HCT116 (cell line): ENCODE data around the gene KATNIP.

Experiments used
- CTCF ChIP-seq, 3 experiments: fragments of 200-600 bp in 1 of 3; sonication (generic) in 1 of 3; IDR thresholded peaks in 2 of 3; conservative IDR thresholded peaks in 1 of 3; 2 replicates each; pipeline ENCODE4 v1.5.1; 2012 to 2017; ENCODE audit warnings: low read depth in 2 of 3, low read length in 2 of 3, antibody characterized with exemption in 1 of 3, borderline replicate concordance in 1 of 3, control low read depth in 1 of 3, mild to moderate bottlenecking in 1 of 3, mixed read lengths in 1 of 3, mixed run types in 1 of 3, moderate library complexity in 1 of 3; ENCODE audit not compliant: insufficient read depth in 1 of 3
- EZH2 ChIP-seq: fragments of 200-600 bp; sonication (generic); IDR thresholded peaks from 2 replicates; pipeline ENCODE4 v1.6.1; 2017; ENCODE audit warnings: antibody characterized with exemption, mixed run types
- FOSL1 ChIP-seq: IDR thresholded peaks from 2 replicates; pipeline ENCODE4 v1.6.1; 2012; ENCODE audit warnings: low read depth
- POLR2A ChIP-seq: IDR thresholded peaks from 2 replicates; pipeline ENCODE4 v1.7.0; 2011; ENCODE audit warnings: borderline replicate concordance; ENCODE audit not compliant: insufficient read depth, insufficient read length; ENCODE audit errors: extremely low read depth
- POLR2AphosphoS5 ChIP-seq: IDR thresholded peaks from 2 replicates; pipeline ENCODE4 v1.6.1; 2011; ENCODE audit warnings: mild to moderate bottlenecking, low read depth, low read length, moderate library complexity
- REST ChIP-seq: IDR thresholded peaks from 2 replicates; pipeline ENCODE4 v1.6.1; 2012; ENCODE audit warnings: low read depth
- SIN3A ChIP-seq: IDR thresholded peaks from 2 replicates; pipeline ENCODE4 v1.6.1; 2012; ENCODE audit warnings: low read depth

GRCh38 chr16:27597361-27597760, 47.4 kb downstream of the KATNIP start:
- TF ChIP-seq REST, result no peak
- TF ChIP-seq CTCF (IDR thresholded peaks at IDR 0.05 in 2 of 3, conservative IDR thresholded peaks at IDR 0.05 in 1 of 3; ENCODE audit: borderline replicate concordance in 1 of 3, insufficient read depth in 1 of 3, low read depth in 2 of 3, low read length in 2 of 3), result no peak
- no peak for TF ChIP-seq POLR2A
- TF ChIP-seq FOSL1, result no peak
- no peak for TF ChIP-seq SIN3A
- TF ChIP-seq EZH2, result no peak
- no peak for TF ChIP-seq POLR2AphosphoS5
